Mucosa of gallbladder (tissue), 1 donor: Measurements from ENCODE around the gene CCR3. TPM values are rescaled to one million over a fixed set of nuclear protein-coding genes. Genes with fewer than 3 reads are reported as not detected.
A peak's percentile ranks its signal among the peaks of the same experiment; 100 is the strongest.

Experiments
- DNase-seq: peaks from one replicate; pipeline ENCODE4 v3.0.0-alpha.2; 2020; ENCODE audit warnings: low spot score
- total RNA-seq: library from RNA; stranded (reverse); gene quantifications from one replicate; pipeline ENCODE4 v1.2.1, GENCODE V29; 2021
- donor health status: DM: no; HTN: no; CAD: no.

Gene CCR3
- total RNA-seq, 1 donor from 2014 or later, result not detected

- DNase-seq, result no peak
Observed at GRCh38 chr3:46272028-46272451, 29.8 kb downstream of the CCR3 start.

DNA sequence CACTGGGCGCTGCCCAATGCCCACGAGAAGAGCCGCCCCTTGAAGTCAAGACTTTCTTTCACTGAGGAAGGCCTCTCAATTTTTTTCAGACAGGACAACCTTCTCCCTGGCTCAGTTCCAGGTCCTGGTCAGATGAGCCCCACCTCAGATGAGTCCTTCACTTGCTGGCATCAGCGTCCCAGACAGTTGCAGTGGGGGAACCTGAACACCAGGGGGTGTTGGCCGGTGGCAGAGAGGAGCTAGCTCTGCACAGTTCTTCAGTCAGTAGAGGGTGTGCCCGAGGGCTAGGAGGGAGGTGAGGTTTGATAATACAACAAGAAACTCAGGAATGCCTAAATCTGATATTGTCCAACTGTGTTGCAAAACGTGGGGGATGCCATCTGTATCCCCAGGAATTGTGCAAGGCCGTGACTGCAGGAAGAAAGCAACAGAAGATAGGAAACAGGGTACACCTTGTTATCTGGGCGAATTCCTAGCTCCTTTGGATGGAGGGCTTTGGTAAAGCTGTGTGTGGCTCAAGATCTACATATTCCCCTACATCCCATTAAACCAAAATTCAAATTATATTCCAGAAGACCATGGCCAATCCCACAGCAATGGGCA lies 34.3 kb downstream of the CCR3 start:
- DNase-seq, result peak; percentile 68

GRCh38 chr3:46277476-46277875 lies 35.2 kb downstream of the CCR3 start:
- DNase-seq, result no peak

DNA sequence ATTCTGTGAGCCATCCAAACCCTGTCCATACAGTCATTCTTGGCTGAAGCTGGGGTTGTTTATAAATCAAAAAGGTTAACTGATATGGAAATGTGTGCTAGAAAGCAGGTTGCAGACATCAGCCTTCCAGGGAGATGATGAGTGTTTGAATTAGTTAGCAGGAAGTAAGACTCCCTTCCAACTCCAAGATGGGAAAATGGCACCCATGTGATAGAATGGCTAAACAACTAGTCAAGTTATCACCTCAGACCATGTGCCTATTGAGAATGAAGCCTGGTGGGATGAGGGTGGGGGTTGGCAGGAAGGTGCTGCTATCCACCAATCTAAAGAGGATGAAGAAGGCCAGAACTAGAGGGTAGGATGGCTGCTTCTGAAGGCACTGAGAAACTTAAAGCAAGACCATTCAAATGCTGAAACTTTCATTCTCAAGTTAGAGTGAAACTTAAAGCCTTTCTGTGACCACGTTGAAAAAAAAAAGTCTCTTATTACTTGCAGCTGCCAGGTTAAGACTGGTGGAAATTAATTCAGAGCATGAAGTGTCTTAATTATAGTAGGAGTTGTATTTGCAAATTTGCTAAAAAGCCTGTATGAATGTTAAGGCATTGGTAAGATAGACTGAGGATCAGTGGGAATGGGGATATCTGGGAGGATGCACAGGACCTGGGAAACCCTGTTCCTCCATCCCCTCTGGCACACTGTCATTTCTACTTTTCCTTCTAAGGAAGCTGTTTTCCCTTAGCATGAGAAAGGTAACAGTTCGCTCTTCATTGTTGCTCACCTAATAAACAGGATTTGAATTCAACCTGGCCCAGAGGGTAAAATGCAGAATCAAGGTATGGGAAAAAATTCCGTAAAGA lies 36.8 kb downstream of the CCR3 start:
- DNase-seq, result no peak

DNA sequence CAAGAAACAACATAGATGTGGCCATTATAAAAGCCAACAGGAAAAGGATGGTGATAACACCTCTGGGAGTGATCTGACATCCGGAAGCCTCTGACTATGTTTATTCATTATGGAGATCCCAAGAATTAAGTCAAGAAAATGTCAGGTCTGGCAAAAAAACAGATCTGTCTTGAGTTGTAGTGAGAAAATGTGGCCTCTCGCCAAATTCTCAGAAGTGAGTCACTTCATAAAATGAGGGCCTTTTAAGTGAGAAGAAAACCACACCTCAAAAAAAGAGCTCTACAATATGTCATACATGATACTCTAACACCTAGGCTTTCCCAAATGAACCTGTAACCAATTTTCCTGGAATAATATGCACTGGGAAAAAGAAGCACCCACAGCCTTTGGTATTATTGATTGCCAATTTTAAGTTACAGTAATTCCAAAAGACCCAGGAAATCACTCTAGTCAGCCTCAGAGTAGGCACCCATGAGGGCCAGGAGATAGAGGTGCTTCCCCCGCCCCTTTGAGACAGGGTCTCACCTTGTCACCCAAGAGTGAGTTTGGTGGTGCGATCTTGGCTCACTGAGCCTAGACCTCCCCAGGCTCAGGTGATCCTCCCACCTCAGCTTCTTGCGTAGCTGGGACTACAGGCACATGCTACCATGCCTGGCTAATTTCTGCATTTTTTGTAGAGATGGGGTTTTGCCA lies 38.0 kb downstream of the CCR3 start:
- peak; percentile 34 for DNase-seq

DNA sequence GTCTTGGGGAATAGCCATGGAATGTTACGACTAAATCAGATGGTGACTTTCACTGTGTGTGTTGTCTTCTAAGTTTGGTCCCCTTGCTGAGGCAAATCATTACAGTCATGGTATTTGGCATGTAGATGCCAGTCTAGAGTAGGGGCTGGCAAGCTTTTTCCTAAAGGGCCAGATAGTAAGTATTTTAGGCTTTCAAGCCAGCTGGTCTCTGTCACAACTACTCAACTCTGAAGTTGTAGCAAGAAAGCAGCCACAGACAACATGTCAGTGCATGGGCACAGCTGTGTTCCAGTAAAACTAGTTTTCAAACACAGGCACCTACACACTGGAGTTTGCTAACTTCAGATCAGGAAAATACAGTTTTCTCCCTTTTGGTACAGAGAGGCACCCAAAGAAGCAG lies 39.3 kb downstream of the CCR3 start:
- DNase-seq, result no peak

DNA sequence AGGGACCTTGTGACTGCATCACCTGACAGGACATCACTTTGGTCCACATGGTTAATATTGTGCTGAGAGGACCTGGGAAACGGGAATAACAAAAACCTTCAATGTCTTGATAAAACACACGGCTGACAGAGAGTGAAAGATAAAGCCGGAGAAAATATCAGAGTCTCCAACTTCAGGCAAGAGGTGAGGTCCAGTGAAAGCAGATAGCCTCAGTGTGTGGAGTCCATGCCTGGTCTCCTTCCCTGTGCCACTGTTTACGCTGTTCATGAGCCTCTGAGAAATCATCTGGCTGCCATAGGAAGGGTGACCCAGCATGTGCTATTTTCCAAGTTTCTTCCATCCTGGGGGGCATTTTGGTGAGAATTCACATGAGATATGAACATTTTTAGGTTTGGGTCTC lies 39.8 kb downstream of the CCR3 start:
- no peak for DNase-seq

- no peak for DNase-seq
Observed at GRCh38 chr3:46282696-46283095, 40.4 kb downstream of the CCR3 start.

DNA sequence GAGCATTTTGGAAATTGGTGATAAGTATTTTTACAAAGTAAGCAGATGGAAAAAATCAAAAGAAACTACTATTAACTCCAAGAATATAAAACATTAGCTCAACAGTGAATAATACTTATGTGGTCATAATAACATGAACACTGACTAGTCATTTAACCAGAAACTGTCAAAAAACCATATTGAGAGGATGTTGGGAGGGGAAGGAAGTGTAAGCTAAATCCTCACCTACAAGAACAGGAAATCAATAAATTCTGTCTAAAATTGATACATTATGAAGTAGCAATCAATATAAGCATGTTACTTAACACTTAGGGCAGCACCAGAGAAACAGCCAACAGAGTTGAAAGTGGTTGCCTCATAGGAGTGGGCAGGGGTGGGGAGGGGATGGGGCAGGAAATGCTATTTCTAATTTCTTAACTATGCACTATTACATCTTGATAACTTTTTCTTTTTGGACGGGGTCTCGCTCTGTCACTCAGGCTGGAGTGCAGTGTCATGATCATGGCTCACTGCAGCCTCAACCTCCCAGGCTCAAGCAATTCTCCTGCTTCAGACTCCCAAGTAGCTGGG lies 41.7 kb downstream of the CCR3 start:
- DNase-seq, result no peak

DNA sequence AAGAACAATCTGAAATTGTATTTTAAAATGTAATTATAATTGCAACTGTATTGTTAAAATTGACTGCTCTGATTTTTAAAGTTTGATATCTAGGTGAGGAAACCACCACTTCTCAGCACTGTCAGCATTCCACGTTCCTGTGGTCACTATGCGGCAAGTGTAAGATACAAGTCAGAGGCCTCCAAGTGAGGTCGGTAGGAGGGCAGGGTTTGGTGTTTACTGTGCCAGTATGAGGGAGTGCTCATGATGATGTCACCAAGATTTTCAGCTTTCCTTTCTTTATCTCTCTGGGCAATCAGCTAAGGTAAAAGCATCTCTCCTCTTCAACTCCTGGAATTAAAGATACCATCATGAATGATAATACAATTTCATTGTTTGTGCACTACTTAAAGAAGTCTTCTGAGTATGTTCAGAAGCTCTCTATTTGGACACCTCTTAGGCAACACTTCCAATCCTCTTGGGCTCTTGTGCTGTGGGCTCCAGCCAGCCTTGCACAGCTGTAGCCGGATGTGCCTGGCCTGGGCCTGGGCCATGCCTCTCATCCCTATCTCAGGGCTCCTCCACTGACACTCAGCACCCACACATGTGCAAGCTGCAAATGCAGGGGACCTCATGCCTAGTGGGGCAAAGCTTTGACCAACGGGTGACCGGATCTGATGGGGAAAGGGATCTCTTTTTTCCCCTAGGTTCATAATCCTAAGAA lies 42.9 kb downstream of the CCR3 start:
- DNase-seq, result peak; percentile 30

DNA sequence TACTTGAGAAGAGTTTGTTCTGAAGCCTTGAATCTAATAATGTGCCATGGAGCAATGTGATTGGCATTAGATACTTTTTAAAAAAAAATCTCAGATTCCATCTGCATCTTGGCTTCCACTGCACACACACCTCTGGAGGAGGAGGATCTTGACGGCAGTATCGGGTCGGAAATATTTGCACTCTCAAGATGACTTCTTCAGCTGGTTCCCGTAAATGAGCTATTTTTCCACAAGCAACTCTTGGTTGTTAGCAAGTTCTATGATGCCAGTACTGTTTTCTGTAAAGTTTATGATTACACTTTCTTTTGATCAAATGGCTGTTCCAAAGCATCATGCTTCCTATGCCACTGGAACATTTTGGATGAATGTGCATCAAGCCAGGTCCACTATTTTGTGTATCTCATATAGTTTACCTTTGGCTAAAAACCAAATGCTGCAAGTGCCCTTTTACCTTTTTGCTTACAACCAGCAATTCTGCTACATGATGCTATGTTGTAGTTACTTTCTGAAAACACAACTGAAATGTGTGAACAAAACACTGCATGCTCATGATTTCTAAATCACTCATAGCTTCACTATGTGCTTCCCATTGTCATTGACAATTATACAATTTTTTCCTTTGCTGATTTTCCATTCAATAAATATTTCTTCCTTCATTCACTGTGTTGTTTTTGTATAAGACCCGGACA lies 43.8 kb downstream of the CCR3 start:
- no peak for DNase-seq

DNA sequence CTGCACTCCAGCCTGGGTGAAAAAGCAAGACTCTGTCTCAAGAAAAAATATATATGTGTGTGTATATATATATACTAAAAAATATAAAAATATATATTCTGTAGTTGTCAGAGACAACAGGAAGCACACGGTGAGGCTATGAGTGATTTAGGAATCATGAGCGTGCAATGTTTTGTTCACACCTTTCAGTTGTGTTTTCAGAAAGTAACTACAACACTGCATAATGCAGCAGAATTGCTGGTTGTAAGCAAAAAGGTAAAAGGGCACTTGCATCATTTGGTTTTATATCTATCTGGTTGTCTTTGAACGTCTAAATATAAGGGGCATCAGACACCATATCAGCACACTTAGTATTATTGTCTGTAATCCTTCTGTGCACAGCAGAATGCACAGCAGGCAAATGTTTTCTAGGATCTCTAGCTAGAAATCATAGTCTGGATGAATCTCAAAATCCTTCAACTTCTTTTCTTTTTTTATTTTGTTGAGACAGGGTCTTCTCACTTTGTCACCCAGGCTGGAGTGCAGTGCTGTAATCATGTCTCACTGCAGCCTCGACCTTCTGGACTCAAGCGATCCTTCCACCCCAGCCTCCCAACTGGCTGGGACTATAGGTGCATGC lies 44.8 kb downstream of the CCR3 start:
- DNase-seq, result no peak

DNA sequence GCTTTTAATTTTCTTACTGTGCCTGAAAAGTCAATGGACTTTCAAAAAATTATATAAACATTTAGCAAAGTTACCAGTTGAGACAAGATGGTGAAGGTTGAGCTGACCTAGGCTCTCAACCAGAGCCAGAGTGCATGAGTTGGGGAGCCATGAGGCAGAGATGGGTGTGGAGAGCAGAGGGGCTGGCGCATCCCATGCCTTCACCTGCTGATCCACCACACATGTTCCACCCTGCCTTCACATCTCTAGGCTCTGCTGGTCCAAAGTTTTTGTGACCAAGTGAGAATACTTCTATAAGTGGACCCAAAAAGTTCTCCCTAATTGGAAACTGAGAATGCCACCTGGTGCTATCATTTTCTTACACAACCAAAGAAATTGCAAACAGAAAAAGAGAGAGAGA lies 47.3 kb downstream of the CCR3 start:
- DNase-seq, result no peak

GRCh38 chr3:46289966-46290365 lies 47.7 kb downstream of the CCR3 start:
- no peak for DNase-seq

DNA sequence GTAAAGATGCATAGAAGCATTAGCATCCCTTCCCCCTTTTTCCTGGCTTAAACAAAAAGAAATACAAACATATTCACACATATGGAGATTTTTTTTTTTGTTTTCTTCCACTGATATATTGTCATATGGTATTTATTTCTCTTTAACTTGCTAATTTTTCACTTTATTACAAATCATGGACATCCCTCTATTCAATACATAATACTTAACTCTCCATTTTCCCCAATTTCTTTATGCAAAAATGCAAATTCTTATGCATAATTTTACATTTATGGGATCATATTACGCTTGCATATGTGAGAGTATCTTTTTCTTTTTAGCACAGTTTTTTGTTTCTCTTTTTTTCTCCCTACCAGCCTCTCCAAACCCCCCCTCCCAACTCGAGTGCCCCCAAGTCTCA lies 48.8 kb downstream of the CCR3 start:
- no peak for DNase-seq

GRCh38 chr3:46293035-46293724 lies 50.9 kb downstream of the CCR3 start:
- DNase-seq, result no peak

GRCh38 chr3:46293991-46294833 lies 52.0 kb downstream of the CCR3 start:
- DNase-seq, result no peak

GRCh38 chr3:46296826-46297225 lies 54.6 kb downstream of the CCR3 start:
- no peak for DNase-seq
